ENCODE data around the gene DNAL4.
A peak's percentile ranks its signal among the peaks of the same experiment; 100 is the strongest.
"Not testable (repeated sequence)": the region's sequence is repeated elsewhere in the genome, so short reads cannot be mapped to it uniquely, and the experiment has no call there.

Gene DNAL4

GRCh38 chr22:38828616-38829205 is 34.8 kb upstream of the DNAL4 start:
- FAIRE-seq: no peak
- DNase-seq (ENCODE audit: extremely low spot score, insufficient read length, low read depth): no peak

DNA sequence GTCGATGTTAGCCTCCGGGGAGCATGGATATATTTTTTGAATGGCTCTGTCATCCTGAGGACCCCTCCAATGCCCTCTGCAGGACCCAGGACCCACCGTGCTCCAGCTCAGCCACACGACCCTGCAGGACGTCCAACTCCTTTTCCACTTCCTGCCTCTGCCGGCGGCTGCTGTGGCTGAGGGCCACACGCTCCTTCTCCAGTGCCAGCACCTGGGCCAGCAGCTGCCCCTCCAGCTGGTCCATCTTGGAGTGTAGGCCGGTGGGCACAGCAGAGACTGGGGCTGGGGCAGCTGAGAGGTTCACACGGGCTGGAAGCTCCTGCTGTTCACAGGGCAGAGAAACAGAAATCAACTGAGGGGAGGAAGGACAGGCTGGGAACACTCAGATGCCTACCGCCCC is 34.2 kb upstream of the DNAL4 start:
- DNase-seq (ENCODE audit: extremely low spot score, insufficient read length, low read depth): no peak
- no peak for FAIRE-seq

DNA sequence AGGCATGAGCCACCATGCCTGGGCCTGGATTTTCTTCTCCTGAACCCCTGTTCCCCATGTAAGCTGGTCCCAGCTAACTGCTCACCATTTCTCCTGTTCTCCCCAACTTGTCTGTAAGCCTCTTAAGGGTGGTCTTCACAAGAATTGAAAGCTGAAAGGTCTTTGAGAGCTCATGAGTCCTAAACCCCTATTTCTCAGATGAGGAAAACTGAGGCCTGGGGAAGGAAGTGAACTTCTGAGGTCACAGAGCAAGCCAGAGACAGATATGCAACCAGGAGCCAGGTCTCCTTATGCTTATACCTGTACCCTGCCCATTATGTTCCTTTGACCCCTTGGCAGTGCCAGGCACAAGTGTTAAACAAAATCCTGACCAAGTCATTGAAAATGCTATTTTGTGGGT is 33.6 kb upstream of the DNAL4 start:
- FAIRE-seq: no peak

DNA sequence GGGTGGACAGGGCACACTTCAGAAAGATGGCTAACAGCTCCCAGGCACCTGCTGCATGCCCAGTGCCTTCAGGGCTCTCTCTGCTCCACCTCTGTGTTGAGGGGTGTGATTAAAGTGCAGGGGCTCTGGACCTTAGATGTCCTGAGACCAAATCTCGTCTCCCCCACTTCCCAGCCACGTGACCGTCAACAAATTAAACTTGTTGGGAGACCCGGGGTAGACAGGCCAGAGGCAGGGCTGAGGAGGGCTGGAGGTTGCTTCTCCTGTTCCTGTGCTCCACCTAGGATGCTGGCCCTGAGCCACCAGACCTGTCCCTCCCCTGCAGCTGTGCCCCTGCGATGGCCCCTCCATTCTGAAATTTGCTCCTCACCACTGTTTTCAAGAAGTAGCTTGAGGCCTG is 32.9 kb upstream of the DNAL4 start:
- DNase-seq (ENCODE audit: extremely low spot score, insufficient read length, low read depth) (no peak), FAIRE-seq (no peak)

More for the DNA sequence above, 33.6 kb upstream of the DNAL4 start:
- DNase-seq (ENCODE audit: extremely low spot score, insufficient read length, low read depth): no peak

- FAIRE-seq (no peak), DNase-seq (ENCODE audit: extremely low spot score, insufficient read length, low read depth) (no peak)
Measured at GRCh38 chr22:38826386-38826785, 32.4 kb upstream of the DNAL4 start.

DNA sequence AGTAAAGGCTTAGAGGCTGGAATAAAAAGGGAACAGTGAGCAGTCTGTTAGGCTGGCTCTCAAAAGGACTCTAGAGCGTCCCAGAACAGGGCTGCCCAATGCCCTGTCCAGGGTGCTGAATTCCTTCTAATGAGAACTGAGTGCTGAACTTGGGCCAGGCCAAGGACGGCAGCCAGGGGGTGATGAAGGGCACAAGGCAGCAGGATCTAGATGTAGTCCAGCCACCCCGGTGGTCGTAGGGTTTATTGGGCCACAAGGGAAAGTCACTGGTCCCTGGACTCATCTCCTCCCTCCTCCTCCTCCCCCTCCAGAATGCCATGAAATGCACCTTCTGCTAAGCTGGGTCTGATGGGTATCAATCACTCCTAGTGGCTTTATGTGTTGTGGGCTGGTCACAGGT is 30.6 kb upstream of the DNAL4 start:
- peak; percentile 61 for FAIRE-seq
- peak; percentile 32 for DNase-seq (ENCODE audit: extremely low spot score, insufficient read length, low read depth)

DNA sequence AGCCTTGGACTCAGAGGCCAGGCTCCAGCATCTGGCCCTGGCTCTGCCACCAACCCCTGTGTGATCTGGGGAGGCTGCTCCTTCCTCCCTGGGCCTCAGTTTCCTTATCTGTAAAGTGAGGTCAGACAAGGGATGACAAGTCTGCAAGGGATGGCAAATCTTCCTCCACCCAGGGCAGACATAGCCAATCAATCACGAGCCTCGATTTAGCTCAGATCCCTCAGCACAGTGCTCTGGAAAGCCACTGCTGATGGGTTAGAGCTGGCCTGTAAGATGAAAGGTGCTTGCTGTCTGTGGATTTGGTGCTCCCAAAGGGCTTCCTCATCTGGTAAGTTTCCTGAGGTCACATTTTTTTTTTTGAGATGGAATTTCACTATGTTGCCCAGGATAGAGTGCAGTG is 29.7 kb upstream of the DNAL4 start:
- no peak for FAIRE-seq
- DNase-seq (ENCODE audit: extremely low spot score, insufficient read length, low read depth): no peak

DNA sequence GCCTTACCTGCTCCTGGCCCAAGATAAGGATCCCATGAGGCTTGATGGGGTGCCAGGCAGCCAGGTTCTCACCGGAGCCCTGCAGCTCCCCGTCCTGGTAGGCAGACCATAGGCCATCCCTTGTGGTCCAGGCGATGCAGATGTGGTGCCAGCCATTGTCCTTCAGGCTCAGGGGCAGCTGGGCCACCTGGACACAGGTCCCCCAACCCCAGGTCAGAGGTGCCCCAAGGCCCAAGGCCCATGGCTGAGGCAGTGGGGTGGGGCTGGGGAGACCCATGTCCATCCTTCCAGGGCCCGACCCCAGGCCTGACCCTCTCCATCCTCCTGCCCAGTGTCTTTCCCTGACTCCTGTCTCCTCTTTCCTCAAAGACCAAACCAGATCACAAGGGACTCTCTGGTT is 29.1 kb upstream of the DNAL4 start:
- no peak for FAIRE-seq
- DNase-seq (ENCODE audit: extremely low spot score, insufficient read length, low read depth): no peak

GRCh38 chr22:38820020-38820419 is 26.1 kb upstream of the DNAL4 start:
- DNase-seq (ENCODE audit: extremely low spot score, insufficient read length, low read depth) (no peak), FAIRE-seq (no peak)

- DNase-seq (ENCODE audit: extremely low spot score, insufficient read length, low read depth): no peak
- FAIRE-seq: no peak
Measured at GRCh38 chr22:38819387-38819940, 25.5 kb upstream of the DNAL4 start.

DNA sequence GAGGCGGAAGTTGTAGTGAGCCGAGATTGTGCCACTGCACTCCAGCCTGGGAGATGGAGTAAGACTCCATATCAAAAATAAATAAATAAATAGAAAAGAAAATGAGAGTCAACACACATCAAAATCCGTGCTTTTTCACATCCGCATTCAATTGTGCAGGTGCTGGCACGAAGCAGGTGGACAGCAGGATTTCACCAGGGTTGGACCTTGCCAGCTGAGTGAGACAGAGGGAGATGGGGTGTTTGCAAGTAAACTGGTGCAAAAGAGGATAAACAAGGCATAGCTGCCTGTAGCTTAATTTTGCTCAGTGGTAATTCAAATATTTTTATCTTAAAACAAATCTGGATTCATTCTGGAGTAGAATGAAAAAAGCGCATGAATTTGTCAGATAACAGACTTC is 23.3 kb upstream of the DNAL4 start:
- DNase-seq (ENCODE audit: extremely low spot score, insufficient read length, low read depth) (no peak), FAIRE-seq (no peak)

GRCh38 chr22:38815842-38816241 is 21.9 kb upstream of the DNAL4 start:
- DNase-seq (ENCODE audit: extremely low spot score, insufficient read length, low read depth) (no peak), FAIRE-seq (no peak)

- FAIRE-seq (no peak), DNase-seq (ENCODE audit: extremely low spot score, insufficient read length, low read depth) (no peak)
Measured at GRCh38 chr22:38811241-38811640, 17.3 kb upstream of the DNAL4 start.

- FAIRE-seq; DNase-seq (ENCODE audit: extremely low spot score, insufficient read length, low read depth): not testable (repeated sequence)
Measured at GRCh38 chr22:38805041-38805593, 11.2 kb upstream of the DNAL4 start.

- FAIRE-seq (no peak), DNase-seq (ENCODE audit: extremely low spot score, insufficient read length, low read depth) (no peak)
Measured at GRCh38 chr22:38802671-38803121, 8.8 kb upstream of the DNAL4 start.

- FAIRE-seq: no peak
- DNase-seq (ENCODE audit: extremely low spot score, insufficient read length, low read depth): no peak
Measured at GRCh38 chr22:38799265-38800002, 5.5 kb upstream of the DNAL4 start.

- FAIRE-seq (no peak), DNase-seq (ENCODE audit: extremely low spot score, insufficient read length, low read depth) (no peak)
Measured at GRCh38 chr22:38798496-38798895, 4.6 kb upstream of the DNAL4 start.

- FAIRE-seq: no peak
Measured at GRCh38 chr22:38796262-38796957, 2.5 kb upstream of the DNAL4 start.

GRCh38 chr22:38795569-38795968 is 1.6 kb upstream of the DNAL4 start:
- FAIRE-seq (no peak), DNase-seq (ENCODE audit: extremely low spot score, insufficient read length, low read depth) (no peak)

More at GRCh38 chr22:38796262-38796957, 2.5 kb upstream of the DNAL4 start:
- DNase-seq (ENCODE audit: extremely low spot score, insufficient read length, low read depth): no peak

- DNase-seq (ENCODE audit: extremely low spot score, insufficient read length, low read depth): no peak
- peak; percentile 29 for FAIRE-seq
Measured at GRCh38 chr22:38793317-38793716, 626 bp downstream of the DNAL4 start.

DNA sequence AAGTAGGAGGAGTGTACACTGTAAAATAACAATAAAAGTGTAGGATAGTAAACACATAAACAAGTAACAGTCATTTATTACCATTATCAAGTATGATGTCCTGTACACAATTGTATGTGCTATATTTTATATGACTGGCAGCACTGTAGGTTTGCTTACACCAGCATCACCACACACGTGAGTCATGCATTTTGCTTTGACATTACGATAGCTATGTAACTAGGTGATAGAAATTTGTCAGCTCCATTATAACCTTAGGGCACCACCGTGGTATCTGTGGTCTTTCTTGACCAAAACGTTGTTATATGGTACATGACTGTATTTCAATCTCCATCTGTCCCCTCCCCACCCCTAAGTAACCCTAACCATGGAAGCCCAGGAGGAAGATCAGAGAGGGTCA is 1.1 kb downstream of the DNAL4 start:
- no peak for DNase-seq (ENCODE audit: extremely low spot score, insufficient read length, low read depth)

More for the DNA sequence above, 1.1 kb downstream of the DNAL4 start:
- FAIRE-seq: no peak

All from GM18507 (cell line).